Measurements from ENCODE around the gene TMEM163. TPM values are rescaled to one million over a fixed set of nuclear protein-coding genes. Genes with fewer than 3 reads are reported as not detected.

The TMEM163 gene
- total and polyA plus RNA-seq, 12 donors, result 0.16 to 1.7 (median 0.37) TPM

DNA sequence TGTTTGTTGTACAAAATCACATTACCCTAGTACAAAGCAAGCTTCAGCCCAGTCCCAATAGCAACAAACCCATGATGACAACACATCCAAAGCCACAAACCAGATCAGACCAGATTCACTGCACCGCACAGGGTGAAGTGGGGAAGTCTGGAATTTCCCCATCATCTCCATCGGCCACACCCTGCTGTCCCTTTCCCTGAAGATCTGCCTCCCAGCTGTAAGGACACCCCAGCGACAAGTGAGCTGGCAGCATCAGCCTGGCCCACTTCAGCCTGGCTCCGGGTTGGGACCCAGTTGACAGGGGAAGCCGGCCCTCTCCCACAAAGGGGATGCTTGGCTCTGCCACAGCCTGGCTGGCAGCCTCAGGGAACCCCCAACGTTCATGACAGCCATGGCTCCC lies 257.3 kb downstream of the TMEM163 start:
- Histone ChIP-seq H3K36me3 (peaks cover 0 to under 1% (median 0%) of the 10 kb centered on the region in 9 donors), H3K4me1 (peaks cover 0 to 9% (median 0%) of the 10 kb centered on the region in 9 donors), H3K27ac (no peak overlapping the region), H3K27me3 (no peaks in the 10 kb centered on the region), H3K9me3 (no peaks in the 10 kb centered on the region), H3K4me3 (no peak overlapping the region)
- TF ChIP-seq, protein P1, sequence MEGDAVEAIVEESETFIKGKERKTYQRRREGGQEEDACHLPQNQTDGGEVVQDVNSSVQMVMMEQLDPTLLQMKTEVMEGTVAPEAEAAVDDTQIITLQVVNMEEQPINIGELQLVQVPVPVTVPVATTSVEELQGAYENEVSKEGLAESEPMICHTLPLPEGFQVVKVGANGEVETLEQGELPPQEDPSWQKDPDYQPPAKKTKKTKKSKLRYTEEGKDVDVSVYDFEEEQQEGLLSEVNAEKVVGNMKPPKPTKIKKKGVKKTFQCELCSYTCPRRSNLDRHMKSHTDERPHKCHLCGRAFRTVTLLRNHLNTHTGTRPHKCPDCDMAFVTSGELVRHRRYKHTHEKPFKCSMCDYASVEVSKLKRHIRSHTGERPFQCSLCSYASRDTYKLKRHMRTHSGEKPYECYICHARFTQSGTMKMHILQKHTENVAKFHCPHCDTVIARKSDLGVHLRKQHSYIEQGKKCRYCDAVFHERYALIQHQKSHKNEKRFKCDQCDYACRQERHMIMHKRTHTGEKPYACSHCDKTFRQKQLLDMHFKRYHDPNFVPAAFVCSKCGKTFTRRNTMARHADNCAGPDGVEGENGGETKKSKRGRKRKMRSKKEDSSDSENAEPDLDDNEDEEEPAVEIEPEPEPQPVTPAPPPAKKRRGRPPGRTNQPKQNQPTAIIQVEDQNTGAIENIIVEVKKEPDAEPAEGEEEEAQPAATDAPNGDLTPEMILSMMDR (IDR thresholded peaks at IDR 0.05), result no peak
- no peak for ATAC-seq
- 76 to 84% methylated on average over 6 of the region's 6 CpGs for WGBS, 2 donors
- intact Hi-C loops (cut with DNase I), result loop anchor here in 9 of 10 donors (2.0 to 5.0 kb wide), 2 partner anchors 436 to 437 kb away; no protein-coding TSS in a partner anchor
- DNase-seq, result no peak

- 44 to 54% methylated on average over 8 of the region's 8 CpGs for WGBS, 2 donors
- Histone ChIP-seq H3K4me1 (peaks cover 0 to 9% (median 0%) of the 10 kb centered on the region in 9 donors), H3K27me3 (no peaks in the 10 kb centered on the region), H3K4me3 (no peak overlapping the region), H3K36me3 (peaks cover 0 to 10% (median 0%) of the 10 kb centered on the region in 9 donors), H3K9me3 (no peaks in the 10 kb centered on the region), H3K27ac (no peak overlapping the region)
- TF ChIP-seq, protein P1 (IDR thresholded peaks at IDR 0.05), result peak; percentile 23 to 74 (median 65)
- DNase-seq (peak; percentile 35 to 46), ATAC-seq (peak; percentile 51 to 85 (median 76))
- intact Hi-C loops (cut with DNase I), result loop anchor here in 9 of 10 donors (2.0 to 5.0 kb wide), 2 partner anchors 437 to 438 kb away; no protein-coding TSS in a partner anchor
Observed at GRCh38 chr2:134460583-134460998, 258.2 kb downstream of the TMEM163 start.

GRCh38 chr2:134459706-134460406 lies 258.9 kb downstream of the TMEM163 start:
- Histone ChIP-seq H3K4me1 (peaks cover 0 to 9% (median 0%) of the 10 kb centered on the region in 9 donors), H3K27ac (no peak overlapping the region), H3K27me3 (no peaks in the 10 kb centered on the region), H3K36me3 (peaks cover 0 to 13% (median 0%) of the 10 kb centered on the region in 9 donors), H3K4me3 (no peak overlapping the region), H3K9me3 (no peaks in the 10 kb centered on the region)
- 92 to 93% methylated on average over 11 of the region's 11 CpGs for WGBS, 2 donors
- intact Hi-C loops (cut with DNase I), result loop anchor here (2.0 to 10.0 kb wide), 3 partner anchors 437 to 575 kb away; no protein-coding TSS in a partner anchor
- ATAC-seq, result peak in 1 of 8 donors; percentile 10
- TF ChIP-seq, protein P1 (IDR thresholded peaks at IDR 0.05), result no peak
- no peak for DNase-seq

DNA sequence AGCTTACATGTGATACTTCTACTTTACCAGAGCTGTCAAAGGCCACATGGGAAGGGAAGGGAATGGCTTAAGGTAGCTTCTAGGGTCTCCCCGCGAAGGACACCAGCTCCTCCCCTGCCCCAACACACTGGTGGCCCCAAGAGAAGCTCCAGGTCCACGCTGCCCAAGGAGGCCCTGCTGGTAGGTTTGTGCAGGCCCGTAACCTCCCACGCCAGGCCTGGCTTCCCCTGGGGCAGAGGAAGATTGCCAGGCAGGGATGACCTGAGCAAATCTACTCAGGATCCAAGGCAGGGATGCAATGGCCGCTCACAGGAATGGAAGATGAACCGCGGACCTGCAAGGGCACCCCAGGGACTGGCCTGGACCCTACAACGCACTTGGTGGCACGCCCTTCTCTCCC lies 259.9 kb downstream of the TMEM163 start:
- no peak overlapping the region for H3K27ac ChIP-seq
- H3K4me1 ChIP-seq, result peaks cover 0 to 9% (median 1%) of the 10 kb centered on the region in 9 donors
- no peaks in the 10 kb centered on the region for H3K9me3 ChIP-seq
- DNase-seq (no peak), ATAC-seq (no peak)
- peaks cover 0 to 13% (median 0%) of the 10 kb centered on the region in 9 donors for H3K36me3 ChIP-seq
- 95 to 97% methylated on average over 10 of the region's 10 CpGs for WGBS, 2 donors
- TF ChIP-seq, protein P1 (IDR thresholded peaks at IDR 0.05), result no peak
- H3K4me3 ChIP-seq, result no peak overlapping the region
- intact Hi-C loops (cut with DNase I), result loop anchor here in 3 of 10 donors (10.0 kb wide), 1 partner anchor 574 kb away; no protein-coding TSS in a partner anchor
- no peaks in the 10 kb centered on the region for H3K27me3 ChIP-seq

All from heart right ventricle (tissue), 16 donors.